HG02571 (cell line): ENCODE measurements around the gene RPRD1A.
"Not testable (repeated sequence)": the region's sequence is repeated elsewhere in the genome, so short reads cannot be mapped to it uniquely, and the experiment has no call there.

ENCODE experiments used
- ATAC-seq: cut with Tn5 transposase; IDR thresholded peaks from one replicate; pipeline ENCODE4 v1.9.1; 2021; ENCODE audit warnings: mild to moderate bottlenecking, moderate library complexity; ENCODE audit not compliant: unreplicated experiment

The RPRD1A gene

GRCh38 chr18:36034299-36034895 lies 33.0 kb downstream of the RPRD1A start:
- no peak for ATAC-seq

- ATAC-seq = no peak
These were observed 35.5 kb downstream of the RPRD1A start for GRCh38 chr18:36031903-36032302.

GRCh38 chr18:36031407-36031806 lies 36.0 kb downstream of the RPRD1A start:
- ATAC-seq = no peak

- no peak for ATAC-seq
These were observed 38.5 kb downstream of the RPRD1A start for GRCh38 chr18:36028859-36029258.

GRCh38 chr18:36025025-36025424 lies 42.3 kb downstream of the RPRD1A start:
- ATAC-seq = no peak

- not testable (repeated sequence) for ATAC-seq
These were observed 43.1 kb downstream of the RPRD1A start for GRCh38 chr18:36024241-36024640.

GRCh38 chr18:36023336-36023735 lies 44.0 kb downstream of the RPRD1A start:
- ATAC-seq = no peak

- no peak for ATAC-seq
These were observed 47.1 kb downstream of the RPRD1A start for GRCh38 chr18:36020174-36020711.

GRCh38 chr18:36017232-36017631 lies 50.1 kb downstream of the RPRD1A start:
- ATAC-seq = no peak

GRCh38 chr18:36015629-36016028 lies 51.7 kb downstream of the RPRD1A start:
- ATAC-seq = peak; percentile 89

- ATAC-seq = no peak
These were observed 54.5 kb downstream of the RPRD1A start for GRCh38 chr18:36012891-36013290.

- ATAC-seq = no peak
These were observed 58.1 kb downstream of the RPRD1A start for GRCh38 chr18:36009214-36009613.

GRCh38 chr18:36006997-36007396 lies 60.4 kb downstream of the RPRD1A start:
- no peak for ATAC-seq

GRCh38 chr18:35999925-36000324 lies 67.4 kb downstream of the RPRD1A start:
- ATAC-seq = no peak

GRCh38 chr18:35998967-35999366 lies 68.4 kb downstream of the RPRD1A start:
- no peak for ATAC-seq

- no peak for ATAC-seq
These were observed 74.3 kb downstream of the RPRD1A start for GRCh38 chr18:35993013-35993412.

- ATAC-seq = no peak
These were observed 75.7 kb downstream of the RPRD1A start for GRCh38 chr18:35991696-35992095.

- ATAC-seq = no peak
These were observed 83.5 kb downstream of the RPRD1A start for GRCh38 chr18:35983818-35984217.

- no peak for ATAC-seq
These were observed 84.2 kb downstream of the RPRD1A start for GRCh38 chr18:35983147-35983546.

- ATAC-seq = no peak
These were observed 84.8 kb downstream of the RPRD1A start for GRCh38 chr18:35982409-35983114.

GRCh38 chr18:35979112-35979511 lies 88.2 kb downstream of the RPRD1A start:
- ATAC-seq = no peak

GRCh38 chr18:35974181-35974580 lies 93.2 kb downstream of the RPRD1A start:
- ATAC-seq = no peak
